ENCODE data around the gene DIMT1.

DIMT1 gene

DNA sequence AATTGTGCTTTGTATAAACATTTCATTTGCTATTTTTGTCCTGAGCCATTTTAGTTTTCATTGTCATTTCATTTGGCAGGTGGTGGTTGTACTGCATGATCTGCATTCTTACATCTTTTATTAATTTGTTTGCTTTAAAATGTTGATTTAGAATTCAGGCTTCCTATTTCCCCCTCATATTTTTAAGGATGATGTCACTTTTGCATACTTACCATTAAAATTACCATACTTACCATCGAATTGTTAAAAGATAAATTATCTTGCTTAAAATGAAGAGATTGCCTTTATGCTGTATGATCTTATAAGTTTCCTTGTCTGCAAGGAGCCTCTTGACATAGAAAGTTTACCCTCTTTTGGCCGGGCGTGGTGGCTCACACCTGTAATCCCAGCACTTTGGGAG lies 31.1 kb downstream of the DIMT1 start:
- H3K4me3 ChIP-seq (ENCODE audit: low read depth, low read length): no peak overlapping the region

DNA sequence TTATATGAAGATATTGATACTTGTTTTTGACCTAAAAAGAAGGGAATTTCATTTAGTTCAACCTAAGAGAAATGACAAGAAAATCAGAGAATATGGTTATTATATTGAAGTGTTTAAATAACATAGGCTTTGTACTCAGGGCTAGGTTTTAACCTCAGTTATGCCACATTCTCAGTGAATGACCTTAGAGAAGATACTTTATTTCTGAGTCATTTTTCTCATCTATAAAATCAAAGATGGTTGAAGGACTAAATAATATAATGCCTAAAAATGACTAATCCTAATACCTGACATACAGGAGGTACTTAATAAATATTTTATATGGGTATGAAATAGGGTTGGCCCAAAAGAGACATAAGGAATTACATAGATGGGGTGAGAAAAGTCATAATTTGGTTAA lies 32.3 kb downstream of the DIMT1 start:
- H3K4me3 ChIP-seq (ENCODE audit: low read depth, low read length): no peak overlapping the region

DNA sequence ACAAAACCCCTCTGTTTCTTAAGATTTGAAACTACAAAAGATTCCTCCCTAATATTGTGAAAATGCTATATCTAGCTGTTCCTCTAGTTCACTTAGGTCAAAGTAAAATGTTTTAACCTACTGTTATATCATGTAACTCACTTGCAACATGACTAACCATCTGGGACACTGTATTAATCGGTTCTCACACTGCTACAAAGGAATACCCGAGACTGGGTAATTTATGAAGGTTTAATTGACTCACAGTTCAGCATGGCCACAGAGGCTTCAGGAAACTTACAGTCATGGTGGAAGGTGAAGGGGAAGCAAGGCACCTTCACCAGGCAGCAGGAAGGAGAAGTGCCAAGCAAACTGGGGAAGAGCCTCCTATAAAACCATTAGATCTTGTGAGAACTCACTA lies 34.7 kb downstream of the DIMT1 start:
- H3K4me3 ChIP-seq (ENCODE audit: low read depth, low read length): no peak overlapping the region

DNA sequence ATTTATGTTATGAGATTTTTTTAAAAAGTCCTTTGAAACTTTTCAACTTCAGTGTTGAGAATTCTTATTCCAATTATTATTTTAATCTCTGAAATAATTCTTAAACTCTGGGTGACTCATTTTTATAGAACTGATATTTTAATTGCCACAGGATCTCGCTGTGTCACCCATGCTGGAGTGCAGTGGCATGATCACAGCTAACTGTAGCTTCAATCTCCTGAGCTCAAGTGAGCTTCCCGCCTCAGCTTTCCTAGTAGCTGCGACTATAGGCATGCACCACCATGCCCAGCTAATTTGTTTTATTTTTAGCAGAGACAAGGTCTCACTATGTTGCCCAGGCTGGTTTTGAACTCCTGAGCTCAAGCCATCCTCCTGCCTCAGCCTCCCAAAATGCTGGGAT lies 41.0 kb downstream of the DIMT1 start:
- H3K4me3 ChIP-seq (ENCODE audit: low read depth, low read length): no peak overlapping the region

GRCh38 chr5:62354028-62354874 lies 49.5 kb downstream of the DIMT1 start:
- H3K4me3 ChIP-seq (ENCODE audit: low read depth, low read length): no peak overlapping the region

DNA sequence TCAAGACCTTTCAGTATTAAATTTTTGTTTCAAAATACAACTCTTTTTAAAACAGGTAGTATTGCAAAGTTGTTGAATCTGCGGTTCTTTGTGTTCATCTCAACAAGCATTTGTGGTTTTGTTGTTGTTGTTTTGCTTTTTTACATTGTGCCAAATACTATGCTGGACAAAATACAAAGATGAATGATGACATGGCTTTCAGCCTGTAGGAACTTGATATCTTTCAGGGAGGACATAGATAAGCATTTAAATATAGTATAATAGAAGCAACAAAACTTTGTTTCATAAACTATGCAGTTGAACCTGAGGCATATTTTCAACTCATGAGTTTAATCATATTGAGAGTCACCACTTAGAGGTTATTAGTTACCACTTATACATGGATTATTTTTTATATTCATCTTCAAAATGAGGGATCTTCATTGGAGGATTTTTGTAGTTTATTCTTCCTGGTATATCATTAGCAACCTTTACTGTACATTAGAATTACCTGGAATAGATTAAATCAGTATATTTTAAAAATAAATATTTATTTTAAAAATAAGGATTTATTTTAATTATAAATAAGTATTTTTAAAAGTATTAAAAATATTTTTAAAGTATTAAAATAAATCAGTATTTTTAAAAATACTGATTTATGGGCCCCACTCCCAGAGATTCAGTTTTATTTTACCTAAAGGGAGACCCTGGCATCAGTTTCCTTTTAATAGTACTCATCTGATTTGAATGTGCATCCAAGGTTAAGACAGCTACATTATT lies 54.8 kb downstream of the DIMT1 start:
- H3K4me3 ChIP-seq (ENCODE audit: low read depth, low read length): no peak overlapping the region

- H3K4me3 ChIP-seq (ENCODE audit: low read depth, low read length): no peak overlapping the region
Measured at GRCh38 chr5:62347928-62348327, 55.8 kb downstream of the DIMT1 start.

DNA sequence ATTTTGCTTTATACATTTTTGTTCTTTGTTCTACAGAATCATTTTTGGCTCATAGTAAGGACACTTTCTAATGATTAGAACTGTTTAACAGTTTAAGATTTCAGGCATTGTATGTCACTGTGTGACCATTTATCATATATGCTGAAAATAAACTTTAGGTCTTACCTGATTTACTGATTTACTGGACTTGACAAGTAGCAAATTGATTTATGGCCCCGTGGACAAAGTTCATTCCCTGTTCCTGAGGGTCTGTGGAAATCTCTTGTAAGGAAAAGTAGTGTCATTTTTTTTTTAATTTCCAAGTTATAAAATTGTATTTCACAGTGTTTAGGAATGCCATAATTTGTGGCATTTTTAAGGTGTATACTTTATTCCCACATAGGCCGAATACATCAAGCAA lies 57.0 kb downstream of the DIMT1 start:
- no peak overlapping the region for H3K4me3 ChIP-seq (ENCODE audit: low read depth, low read length)

GRCh38 chr5:62343428-62343827 lies 60.3 kb downstream of the DIMT1 start:
- H3K4me3 ChIP-seq (ENCODE audit: low read depth, low read length): no peak overlapping the region

DNA sequence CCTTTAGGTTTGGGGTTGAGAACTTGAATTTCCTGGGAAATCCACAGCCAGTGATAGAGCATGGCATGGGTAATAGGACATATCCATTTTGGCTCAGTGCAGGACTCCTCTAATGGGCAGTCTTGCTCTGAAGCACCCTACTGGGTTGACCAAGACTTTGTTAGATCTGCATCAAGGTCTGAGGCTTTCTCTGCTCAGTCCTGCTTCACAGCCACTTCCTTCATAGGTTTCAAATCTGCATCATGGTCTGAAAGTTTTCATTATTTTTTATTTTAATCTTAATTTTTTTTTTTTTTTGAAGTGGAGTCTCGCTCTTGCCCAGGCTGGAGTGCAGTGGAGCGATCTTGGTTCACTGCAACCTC lies 61.2 kb downstream of the DIMT1 start:
- H3K4me3 ChIP-seq (ENCODE audit: low read depth, low read length): no peak overlapping the region

- no peak overlapping the region for H3K4me3 ChIP-seq (ENCODE audit: low read depth, low read length)
Measured at GRCh38 chr5:62341783-62342475, 61.8 kb downstream of the DIMT1 start.

DNA sequence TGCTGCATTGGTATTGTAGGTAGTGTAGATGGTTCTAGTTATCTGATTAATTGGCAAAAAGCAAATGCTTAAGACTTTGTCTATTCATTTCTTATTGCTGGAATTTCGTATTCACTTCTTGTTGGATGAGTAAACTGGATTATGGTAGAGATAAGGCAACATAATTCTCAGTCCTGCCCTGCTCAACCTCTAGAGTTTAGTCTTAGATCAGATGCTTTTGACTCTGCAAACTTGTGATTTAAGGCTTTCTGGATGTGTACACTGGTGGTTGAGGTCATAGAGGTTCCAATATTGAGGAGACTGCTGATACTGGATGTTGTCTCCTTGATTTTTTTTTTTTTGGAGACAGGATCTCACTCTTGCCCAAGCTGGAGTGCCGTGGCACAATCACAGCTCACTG lies 62.7 kb downstream of the DIMT1 start:
- H3K4me3 ChIP-seq (ENCODE audit: low read depth, low read length): no peak overlapping the region

DNA sequence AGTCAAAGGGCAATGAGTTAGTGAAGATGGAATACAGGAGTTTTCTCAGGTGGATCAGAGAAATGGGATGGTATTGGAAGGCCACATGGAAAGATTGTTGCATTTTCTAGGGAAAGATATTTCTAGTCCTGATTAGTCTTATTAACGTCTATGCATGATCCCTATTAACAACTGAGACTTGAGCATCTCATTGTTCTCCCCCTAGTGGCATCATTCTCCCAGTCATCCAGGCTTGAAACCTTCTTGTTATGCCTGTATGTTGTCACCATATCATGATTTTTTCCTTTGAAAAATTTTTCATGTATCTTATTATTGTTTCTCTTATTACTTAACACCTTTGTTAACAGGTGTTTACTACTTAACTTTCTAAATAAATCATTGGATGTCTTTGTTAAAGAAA lies 63.3 kb downstream of the DIMT1 start:
- H3K4me3 ChIP-seq (ENCODE audit: low read depth, low read length): no peak overlapping the region
